Caco-2 (cell line): ENCODE data around the gene PPIE. TPM values are rescaled to one million over a fixed set of nuclear protein-coding genes. Genes with fewer than 3 reads are reported as not detected.
"Not testable (repeated sequence)": the region's sequence is repeated elsewhere in the genome, so short reads cannot be mapped to it uniquely, and the experiment has no call there.

ENCODE experiments used
- BruUV-seq: library from RNA; stranded (reverse); fragments of 400-500 nt; replicated peaks from 2 replicates; lab custom pipeline; 2021; lab: Mats Ljungman, UMichigan
- CTCF ChIA-PET: fragments of 300-600 bp; sonication (Branson Sonifier 250); formaldehyde crosslinking; loops from one replicate; lab custom pipeline; 2022; ENCODE audit warnings: antibody characterized with exemption; lab: Charles Lee
- POLR2A ChIA-PET: fragments of 300-600 bp; sonication (Branson Sonifier 250); formaldehyde crosslinking; loops from one replicate; lab custom pipeline; 2022; ENCODE audit warnings: antibody characterized with exemption; lab: Charles Lee
- DNase-seq, 2 experiments: peaks; one replicate each; pipeline versions ENCODE4 v3.0.0 to v3.0.0-alpha.2; 2020 to 2022
- H3K27me3 ChIP-seq: replicated peaks from 2 replicates; pipeline ENCODE4 v1.6.0; 2011; ENCODE audit warnings: low read length; ENCODE audit not compliant: control insufficient read depth, insufficient read depth
- H3K36me3 ChIP-seq: 2 replicates; pipeline ENCODE4 v1.5.1; 2011; ENCODE audit warnings: low read length; ENCODE audit not compliant: control insufficient read depth, insufficient read depth
- H3K4me1 ChIP-seq: fragments of 250-450 bp; sonication (Bioruptor Pico); 2 replicates; pipeline ENCODE4 v1.5.1; 2020; ENCODE audit warnings: mild to moderate bottlenecking
- H3K4me3 ChIP-seq: 2 replicates; pipeline ENCODE4 v1.5.1; 2011; ENCODE audit warnings: low read depth, mild to moderate bottlenecking, control low read depth, low read length
- H3K9me3 ChIP-seq: fragments of 250-450 bp; sonication (Bioruptor Pico); 2 replicates; pipeline ENCODE4 v1.5.1; 2020; ENCODE audit warnings: mild to moderate bottlenecking, moderate library complexity
- H3K27ac Mint-ChIP-seq: one replicate; pipeline ENCODE4 v1.8.0; 2022; ENCODE audit warnings: mixed read lengths; ENCODE audit not compliant: unreplicated experiment
- H3K27me3 Mint-ChIP-seq: one replicate; pipeline ENCODE4 v1.8.0; 2022; ENCODE audit warnings: mixed read lengths; ENCODE audit not compliant: insufficient read depth, unreplicated experiment
- H3K36me3 Mint-ChIP-seq: one replicate; pipeline ENCODE4 v1.8.0; 2022; ENCODE audit warnings: mild to moderate bottlenecking, mixed read lengths; ENCODE audit not compliant: insufficient read depth, unreplicated experiment
- H3K4me1 Mint-ChIP-seq: one replicate; pipeline ENCODE4 v1.8.0; 2022; ENCODE audit warnings: low read depth, mixed read lengths; ENCODE audit not compliant: unreplicated experiment
- H3K4me3 Mint-ChIP-seq: one replicate; pipeline ENCODE4 v1.8.0; 2022; ENCODE audit warnings: mild to moderate bottlenecking, moderate library complexity, mixed read lengths; ENCODE audit not compliant: unreplicated experiment
- H3K9me3 Mint-ChIP-seq: one replicate; pipeline ENCODE4 v1.8.0; 2022; ENCODE audit warnings: mixed read lengths; ENCODE audit not compliant: unreplicated experiment
- CTCF ChIP-seq, 2 experiments: fragments of 200-600 bp in 1 of 2; IDR thresholded peaks; 1 replicate in 1 of 2; 2 replicates in 1 of 2; pipeline versions ENCODE4 v1.5.1 to v1.8.0; 2011 to 2022; ENCODE audit warnings: antibody characterized with exemption in 1 of 2, control low read depth in 1 of 2, inconsistent platforms in 1 of 2, low read depth in 1 of 2, low read length in 1 of 2, mild to moderate bottlenecking in 1 of 2, moderate library complexity in 1 of 2; ENCODE audit not compliant: insufficient read depth in 1 of 2, severe bottlenecking in 1 of 2, unreplicated experiment in 1 of 2
- intact Hi-C: fragments of 100-400 bp; cut with micrococcal nuclease; formaldehyde crosslinking; loops from one replicate; pipeline ENCODE4 v1.10.0; 2022; ENCODE audit not compliant: unreplicated experiment
- total RNA-seq: library from RNA; stranded (reverse); gene quantifications from 2 replicates; pipeline ENCODE4 v1.2.3, GENCODE V29; 2022

PPIE gene
- total RNA-seq, 1 experiment from 2014 or later: 39.2 TPM

GRCh38 chr1:39782103-39782502 is 43.4 kb downstream of the PPIE start:
- no peaks in the 10 kb centered on the region for H3K27me3 Mint-ChIP-seq
- DNase-seq: no peak
- intact Hi-C loops: no loop called here
- Histone ChIP-seq H3K4me3 (no peak overlapping the region), H3K4me1 (peaks cover under 1% of the 10 kb centered on the region; the same call in 1 of the 2 replicates), H3K27me3 (no peaks in the 10 kb centered on the region), H3K36me3 (no peaks in the 10 kb centered on the region), H3K9me3 (no peaks in the 10 kb centered on the region)
- H3K36me3 Mint-ChIP-seq: no peaks in the 10 kb centered on the region
- no TSS peak for BruUV-seq
- H3K4me1 Mint-ChIP-seq: no peaks in the 10 kb centered on the region
- no peak for TF ChIP-seq CTCF (IDR thresholded peaks at IDR 0.05; ENCODE audit: insufficient read depth in 1 of 2, low read depth in 1 of 2, low read length in 1 of 2, severe bottlenecking in 1 of 2, unreplicated experiment in 1 of 2)
- H3K4me3 Mint-ChIP-seq: no peak overlapping the region
- CTCF ChIA-PET: no interaction called here
- no peaks in the 10 kb centered on the region for H3K9me3 Mint-ChIP-seq
- no peak overlapping the region for H3K27ac Mint-ChIP-seq
- POLR2A ChIA-PET: no interaction called here

GRCh38 chr1:39782685-39783084 is 44.0 kb downstream of the PPIE start:
- H3K4me1 ChIP-seq, POLR2A ChIA-PET: not testable (repeated sequence)

GRCh38 chr1:39786303-39787107 is 47.8 kb downstream of the PPIE start:
- H3K9me3 Mint-ChIP-seq, H3K27me3 Mint-ChIP-seq, POLR2A ChIA-PET, H3K9me3 ChIP-seq, H3K27me3 ChIP-seq, H3K4me1 ChIP-seq, H3K36me3 Mint-ChIP-seq, H3K4me3 Mint-ChIP-seq, BruUV-seq, intact Hi-C loops, H3K36me3 ChIP-seq, DNase-seq, H3K27ac Mint-ChIP-seq, H3K4me3 ChIP-seq, H3K4me1 Mint-ChIP-seq: not testable (repeated sequence)
- CTCF ChIA-PET: interaction anchor here (1.0 kb wide), 1 partner anchor 12 kb away, joined by 5 read pairs; no protein-coding TSS in a partner anchor

More at GRCh38 chr1:39782685-39783084, 44.0 kb downstream of the PPIE start:
- BruUV-seq, H3K4me3 Mint-ChIP-seq, H3K27ac Mint-ChIP-seq, H3K27me3 ChIP-seq, DNase-seq, intact Hi-C loops, H3K4me3 ChIP-seq, H3K36me3 Mint-ChIP-seq, H3K9me3 ChIP-seq, H3K4me1 Mint-ChIP-seq, H3K27me3 Mint-ChIP-seq, CTCF ChIA-PET, H3K36me3 ChIP-seq, H3K9me3 Mint-ChIP-seq: not testable (repeated sequence)

GRCh38 chr1:39787108-39787375 is 48.4 kb downstream of the PPIE start:
- POLR2A ChIA-PET: interaction anchor here (0.6 kb wide), 1 partner anchor 12 kb away, joined by 3 read pairs; no protein-coding TSS in a partner anchor

More at GRCh38 chr1:39787108-39787375, 48.4 kb downstream of the PPIE start:
- DNase-seq, H3K27me3 Mint-ChIP-seq, H3K4me1 ChIP-seq, H3K9me3 Mint-ChIP-seq, H3K9me3 ChIP-seq, intact Hi-C loops, H3K4me3 ChIP-seq, H3K27ac Mint-ChIP-seq, H3K4me1 Mint-ChIP-seq, H3K27me3 ChIP-seq, H3K36me3 ChIP-seq, H3K36me3 Mint-ChIP-seq: not testable (repeated sequence)
- peak overlapping the region; percentile 61 for H3K4me3 Mint-ChIP-seq
- TSS peak; percentile 33 for BruUV-seq
- CTCF ChIA-PET: interaction anchor here (1.0 kb wide), 1 partner anchor 12 kb away, joined by 5 read pairs; no protein-coding TSS in a partner anchor
